Stimulated activated CD4-positive, alpha-beta T cell treated with anti-CD3 and anti-CD28 coated beads, Interleukin-2, amount 100 ng/mL, for 48 hours (primary cell): ENCODE data around the gene HECTD4.
"Not testable (repeated sequence)": the region's sequence is repeated elsewhere in the genome, so short reads cannot be mapped to it uniquely, and the experiment has no call there.

Source experiments
- DNase-seq, 2 donors: peaks; one replicate each; pipeline ENCODE4 v3.0.0-alpha.2; 2020

HECTD4 gene

GRCh38 chr12:112110787-112111662 lies 271.2 kb downstream of the HECTD4 start:
- not testable (repeated sequence) for DNase-seq
